Activated naive CD8-positive, alpha-beta T cell treated with anti-CD3 and anti-CD28 coated beads, Interleukin-2, amount 50 U/mL, for 24 hours (primary cell): ENCODE measurements around the gene PTPRQ.
"Not testable (repeated sequence)": the region's sequence is repeated elsewhere in the genome, so short reads cannot be mapped to it uniquely, and the experiment has no call there.

ENCODE experiments used
- ATAC-seq: fragments of 150-1000 bp; cut with Tn5 transposase; one replicate; pipeline ENCODE4 v1.10.0; 2021
- DNase-seq: peaks from one replicate; pipeline ENCODE4 v3.0.0; 2021
- H3K27ac Mint-ChIP-seq: one replicate; pipeline ENCODE4 v1.8.0; 2021; ENCODE audit warnings: mild to moderate bottlenecking, mixed read lengths
- H3K27me3 Mint-ChIP-seq: one replicate; pipeline ENCODE4 v1.8.0; 2021; ENCODE audit warnings: mixed read lengths
- H3K36me3 Mint-ChIP-seq: one replicate; pipeline ENCODE4 v1.8.0; 2021; ENCODE audit warnings: low read depth, mixed read lengths
- H3K4me1 Mint-ChIP-seq: one replicate; pipeline ENCODE4 v1.8.0; 2021; ENCODE audit warnings: mixed read lengths
- H3K4me3 Mint-ChIP-seq: one replicate; pipeline ENCODE4 v1.8.0; 2021; ENCODE audit warnings: mild to moderate bottlenecking, moderate library complexity, mixed read lengths
- H3K9me3 Mint-ChIP-seq: one replicate; pipeline ENCODE4 v1.8.0; 2021; ENCODE audit warnings: mixed read lengths

Gene PTPRQ

GRCh38 chr12:80625901-80626300 is 181.9 kb downstream of the PTPRQ start:
- H3K4me1 Mint-ChIP-seq: no peaks in the 10 kb centered on the region
- no peak for DNase-seq

DNA sequence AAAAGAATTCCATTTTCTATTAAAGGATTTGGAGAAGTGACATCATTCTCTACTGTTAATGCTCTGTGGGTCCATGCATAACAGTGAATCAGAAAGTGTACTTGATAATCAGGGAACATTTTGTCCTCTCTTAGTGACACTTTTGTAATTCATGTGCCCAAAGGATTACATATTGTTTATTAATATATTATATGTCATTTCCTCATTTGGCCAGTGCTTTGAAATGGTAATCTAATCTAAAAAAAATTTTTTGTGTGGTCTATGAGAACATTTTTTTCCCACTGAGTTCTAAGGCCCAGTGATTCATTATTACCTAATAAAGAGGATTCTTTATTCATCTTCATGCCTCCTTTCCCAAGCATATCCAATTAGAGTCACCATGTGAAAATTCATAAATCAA is 183.7 kb downstream of the PTPRQ start:
- Mint-ChIP-seq H3K4me3 (no peak overlapping the region), H3K27ac (no peak overlapping the region), H3K36me3 (no peaks in the 10 kb centered on the region), H3K4me1 (no peaks in the 10 kb centered on the region), H3K27me3 (no peaks in the 10 kb centered on the region), H3K9me3 (no peaks in the 10 kb centered on the region)
- no peak for DNase-seq
- ATAC-seq: no peak

More at GRCh38 chr12:80625901-80626300, 181.9 kb downstream of the PTPRQ start:
- no peaks in the 10 kb centered on the region for H3K27me3 Mint-ChIP-seq
- ATAC-seq: no peak
- no peak overlapping the region for H3K4me3 Mint-ChIP-seq
- no peak overlapping the region for H3K27ac Mint-ChIP-seq
- H3K9me3 Mint-ChIP-seq: no peaks in the 10 kb centered on the region
- no peaks in the 10 kb centered on the region for H3K36me3 Mint-ChIP-seq

DNA sequence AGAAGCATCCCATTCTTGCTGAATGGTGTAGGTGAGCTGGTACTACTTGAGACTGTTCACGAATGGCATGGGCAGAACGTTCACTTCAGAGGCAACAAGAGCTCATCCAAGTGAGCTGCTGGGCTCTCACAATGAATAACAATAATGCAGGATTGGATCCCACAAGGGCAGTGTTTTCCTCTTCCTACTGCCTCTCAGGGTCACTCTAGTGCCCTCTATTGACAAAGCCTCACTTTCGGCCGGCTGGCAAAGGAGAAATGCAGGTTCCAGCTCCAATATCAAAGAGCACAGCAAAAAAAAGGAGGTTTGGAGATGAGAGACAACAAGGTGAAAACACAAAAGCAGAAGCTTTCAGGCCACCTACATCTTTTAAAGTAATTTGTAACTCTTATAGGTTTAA is 188.8 kb downstream of the PTPRQ start:
- Mint-ChIP-seq H3K36me3 (no peaks in the 10 kb centered on the region), H3K27ac (no peak overlapping the region), H3K9me3 (no peaks in the 10 kb centered on the region), H3K27me3 (no peaks in the 10 kb centered on the region), H3K4me1 (no peaks in the 10 kb centered on the region), H3K4me3 (no peak overlapping the region)
- ATAC-seq (no peak), DNase-seq (no peak)

- no peaks in the 10 kb centered on the region for H3K27me3 Mint-ChIP-seq
- H3K4me1 Mint-ChIP-seq: no peaks in the 10 kb centered on the region
- no peak overlapping the region for H3K27ac Mint-ChIP-seq
- no peaks in the 10 kb centered on the region for H3K36me3 Mint-ChIP-seq
- H3K9me3 Mint-ChIP-seq: peaks cover 6% of the 10 kb centered on the region
- DNase-seq (no peak), ATAC-seq (no peak)
- no peak overlapping the region for H3K4me3 Mint-ChIP-seq
Measured at GRCh38 chr12:80634903-80635302, 190.9 kb downstream of the PTPRQ start.

DNA sequence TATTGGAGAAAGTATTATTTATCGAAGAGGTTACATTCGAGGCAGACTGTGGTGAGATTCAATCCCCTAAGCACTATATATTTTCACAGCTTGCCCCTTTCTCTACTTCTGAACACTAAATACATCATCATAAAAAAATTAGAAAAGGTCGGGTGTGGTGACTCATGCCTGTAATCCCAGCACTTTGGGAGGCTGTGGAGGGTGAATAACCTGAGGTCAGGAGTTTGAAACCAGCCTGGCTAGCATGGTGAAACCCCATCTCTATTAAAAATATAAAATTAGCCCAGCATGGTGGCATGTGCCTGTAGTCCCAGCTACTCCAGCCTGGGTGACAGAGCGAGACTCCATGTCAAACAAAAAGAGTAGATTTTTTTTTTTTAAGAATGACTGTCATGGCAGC is 192.8 kb downstream of the PTPRQ start:
- no peaks in the 10 kb centered on the region for H3K27me3 Mint-ChIP-seq
- H3K4me1 Mint-ChIP-seq: no peaks in the 10 kb centered on the region
- H3K4me3 Mint-ChIP-seq: no peak overlapping the region
- H3K27ac Mint-ChIP-seq: no peak overlapping the region
- ATAC-seq (no peak), DNase-seq (no peak)
- no peaks in the 10 kb centered on the region for H3K36me3 Mint-ChIP-seq
- H3K9me3 Mint-ChIP-seq: peaks cover 6% of the 10 kb centered on the region

DNA sequence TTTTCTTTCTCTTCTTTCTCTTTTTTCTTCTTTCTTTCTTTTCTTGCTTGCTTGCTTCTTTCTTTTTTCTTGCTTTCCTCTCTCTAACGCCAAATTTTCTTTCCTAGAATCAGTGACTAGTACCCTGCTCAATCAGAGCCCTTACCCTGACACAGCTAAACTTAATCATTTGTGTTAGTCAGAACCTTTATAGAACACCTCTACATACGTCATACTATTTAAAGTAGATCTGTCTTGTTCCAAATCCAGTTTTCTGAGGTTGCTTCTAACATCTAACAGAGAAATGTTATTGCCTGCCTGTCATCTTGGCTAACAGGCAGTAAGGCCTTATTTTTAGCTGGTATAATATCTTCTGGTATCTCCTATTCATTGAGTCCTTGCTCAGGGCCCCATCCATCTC is 197.9 kb downstream of the PTPRQ start:
- H3K9me3 Mint-ChIP-seq: peaks cover 6% of the 10 kb centered on the region

GRCh38 chr12:80643961-80644360 is 199.9 kb downstream of the PTPRQ start:
- no peak overlapping the region for H3K4me3 Mint-ChIP-seq
- H3K4me1 Mint-ChIP-seq: no peaks in the 10 kb centered on the region
- H3K27ac Mint-ChIP-seq: no peak overlapping the region
- H3K36me3 Mint-ChIP-seq: no peaks in the 10 kb centered on the region
- DNase-seq: no peak
- H3K9me3 Mint-ChIP-seq: no peaks in the 10 kb centered on the region
- H3K27me3 Mint-ChIP-seq: no peaks in the 10 kb centered on the region
- no peak for ATAC-seq

More for the DNA sequence above, 197.9 kb downstream of the PTPRQ start:
- Mint-ChIP-seq H3K36me3 (no peaks in the 10 kb centered on the region), H3K27me3 (no peaks in the 10 kb centered on the region), H3K4me3 (no peak overlapping the region), H3K27ac (no peak overlapping the region), H3K4me1 (no peaks in the 10 kb centered on the region)
- DNase-seq (no peak), ATAC-seq (no peak)

DNA sequence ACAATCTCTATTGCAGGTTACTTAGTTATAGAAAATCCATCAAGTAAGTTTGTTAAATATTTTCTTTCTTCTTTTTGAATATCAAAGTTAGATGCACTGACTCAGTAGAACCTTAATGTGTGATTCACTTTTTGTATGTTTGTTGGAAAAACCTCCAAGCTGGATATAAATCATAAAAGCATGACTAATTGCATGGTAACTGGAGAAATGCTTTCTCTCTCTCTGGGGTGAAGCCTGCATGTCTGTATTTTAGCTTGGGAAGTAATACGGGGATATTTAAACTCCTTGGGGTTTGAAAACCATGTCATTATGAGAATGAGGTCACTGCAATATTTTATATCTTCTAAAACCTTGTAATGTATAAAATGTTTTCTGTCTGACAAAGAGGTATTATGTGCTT is 204.8 kb downstream of the PTPRQ start:
- no peak overlapping the region for H3K27ac Mint-ChIP-seq
- H3K4me3 Mint-ChIP-seq: no peak overlapping the region
- no peaks in the 10 kb centered on the region for H3K9me3 Mint-ChIP-seq
- no peaks in the 10 kb centered on the region for H3K36me3 Mint-ChIP-seq
- H3K4me1 Mint-ChIP-seq: no peaks in the 10 kb centered on the region
- no peaks in the 10 kb centered on the region for H3K27me3 Mint-ChIP-seq
- ATAC-seq (no peak), DNase-seq (no peak)

GRCh38 chr12:80655751-80656150 is 211.7 kb downstream of the PTPRQ start:
- Mint-ChIP-seq H3K9me3 (no peaks in the 10 kb centered on the region), H3K27me3 (no peaks in the 10 kb centered on the region), H3K4me3 (no peak overlapping the region), H3K4me1 (no peaks in the 10 kb centered on the region), H3K27ac (no peak overlapping the region), H3K36me3 (no peaks in the 10 kb centered on the region)
- ATAC-seq: no peak
- no peak for DNase-seq

DNA sequence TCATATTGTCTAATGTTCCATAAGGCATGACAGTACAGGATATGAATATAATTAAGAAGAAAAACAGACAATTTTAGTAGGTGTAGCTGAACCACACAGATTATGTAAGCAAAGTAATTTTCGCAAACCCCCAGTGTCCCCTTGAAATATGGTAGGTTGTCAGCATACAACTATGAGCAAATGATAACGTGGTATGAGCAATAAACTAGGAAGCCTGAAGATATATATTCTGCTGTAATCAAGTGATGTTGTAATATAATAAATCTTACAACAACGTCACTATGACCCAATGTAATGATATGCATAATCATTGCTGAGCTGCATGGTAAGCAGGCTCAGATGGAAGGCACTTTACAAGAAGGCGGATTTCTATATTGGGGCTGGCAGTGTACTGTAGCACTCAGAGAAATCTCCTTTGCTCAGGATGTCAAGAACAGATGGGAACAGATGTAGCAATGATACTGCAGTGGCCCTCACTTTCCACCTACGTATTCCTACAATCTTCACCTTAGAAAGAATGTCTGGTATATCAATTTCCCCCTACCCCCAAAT is 215.6 kb downstream of the PTPRQ start:
- DNase-seq (no peak), ATAC-seq (no peak)
- H3K27me3 Mint-ChIP-seq: no peaks in the 10 kb centered on the region
- H3K4me3 Mint-ChIP-seq: no peak overlapping the region
- no peaks in the 10 kb centered on the region for H3K4me1 Mint-ChIP-seq
- H3K9me3 Mint-ChIP-seq: no peaks in the 10 kb centered on the region
- no peaks in the 10 kb centered on the region for H3K36me3 Mint-ChIP-seq
- no peak overlapping the region for H3K27ac Mint-ChIP-seq

- H3K9me3 Mint-ChIP-seq: no peaks in the 10 kb centered on the region
- H3K27me3 Mint-ChIP-seq: no peaks in the 10 kb centered on the region
- H3K4me1 Mint-ChIP-seq: no peaks in the 10 kb centered on the region
- no peak overlapping the region for H3K27ac Mint-ChIP-seq
- DNase-seq (no peak), ATAC-seq (no peak)
- no peak overlapping the region for H3K4me3 Mint-ChIP-seq
- H3K36me3 Mint-ChIP-seq: no peaks in the 10 kb centered on the region
Measured at GRCh38 chr12:80662586-80662985, 218.6 kb downstream of the PTPRQ start.

DNA sequence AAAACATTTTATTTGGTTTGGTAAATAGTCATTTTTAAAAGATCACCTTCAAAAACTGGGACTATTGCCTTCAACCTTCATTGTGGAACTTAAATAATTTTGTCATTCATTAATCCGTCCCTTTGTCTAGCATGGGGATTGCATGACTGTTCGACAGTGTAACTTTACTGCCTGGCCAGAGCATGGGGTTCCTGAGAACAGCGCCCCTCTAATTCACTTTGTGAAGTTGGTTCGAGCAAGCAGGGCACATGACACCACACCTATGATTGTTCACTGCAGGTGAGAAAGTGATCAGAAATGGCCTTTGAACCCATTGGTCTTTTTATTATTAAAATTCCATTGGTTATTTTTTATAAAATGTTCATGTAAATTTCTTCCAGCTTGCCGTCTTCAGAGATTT is 226.2 kb downstream of the PTPRQ start:
- ATAC-seq (no peak), DNase-seq (no peak)
- Mint-ChIP-seq H3K9me3 (peaks cover 3% of the 10 kb centered on the region), H3K36me3 (no peaks in the 10 kb centered on the region), H3K4me1 (no peaks in the 10 kb centered on the region), H3K4me3 (no peak overlapping the region), H3K27me3 (no peaks in the 10 kb centered on the region), H3K27ac (no peak overlapping the region)

DNA sequence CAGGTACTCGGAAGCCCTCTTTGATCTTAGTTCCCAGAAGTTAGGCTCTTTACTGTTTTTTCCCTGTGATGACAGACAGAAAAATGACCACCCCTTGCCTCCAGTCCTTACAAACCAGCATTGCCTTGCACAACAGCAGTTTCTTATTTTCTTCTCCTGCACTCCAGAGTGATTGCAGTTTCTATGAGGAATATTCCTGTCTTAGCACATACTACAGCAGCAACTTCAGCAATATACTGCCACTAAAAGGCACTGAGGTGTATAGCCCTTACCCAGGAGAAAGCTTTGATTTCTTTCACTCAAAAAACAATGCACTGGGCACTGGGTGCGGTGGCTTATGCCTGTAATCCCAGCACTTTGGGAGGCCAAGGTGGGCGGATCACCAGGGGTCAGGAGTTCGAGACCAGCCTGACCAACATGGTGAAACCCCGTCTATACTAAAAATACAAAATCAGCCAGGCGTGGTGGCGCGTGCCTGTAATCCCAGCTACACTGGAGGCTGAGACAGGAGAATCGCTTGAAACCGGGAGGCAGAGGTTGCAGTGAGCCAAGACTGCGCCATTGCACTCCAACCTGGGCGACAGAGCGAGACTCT is 232.1 kb downstream of the PTPRQ start:
- H3K4me1 Mint-ChIP-seq, H3K27me3 Mint-ChIP-seq, DNase-seq, H3K9me3 Mint-ChIP-seq, ATAC-seq, H3K4me3 Mint-ChIP-seq, H3K36me3 Mint-ChIP-seq, H3K27ac Mint-ChIP-seq: not testable (repeated sequence)

DNA sequence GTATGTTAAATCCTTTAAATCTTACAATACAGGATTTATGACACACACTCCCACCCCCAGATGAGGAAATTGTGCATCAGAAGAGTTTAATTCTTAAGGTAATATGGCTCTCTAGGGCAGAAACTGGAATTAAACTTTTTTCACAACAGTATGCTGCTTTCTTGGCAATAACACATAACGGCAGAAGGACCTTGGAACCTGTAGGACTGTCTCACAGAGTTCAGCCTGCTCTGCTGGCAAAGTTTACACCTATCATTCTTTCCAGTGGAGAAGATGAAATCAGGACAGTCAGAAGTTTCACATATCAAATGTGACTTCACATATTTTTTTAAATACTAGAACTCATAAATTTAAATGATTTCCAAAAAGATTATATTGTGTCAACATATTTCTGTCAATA is 232.8 kb downstream of the PTPRQ start:
- no peaks in the 10 kb centered on the region for H3K36me3 Mint-ChIP-seq
- no peak for DNase-seq

GRCh38 chr12:80677994-80678393 is 234.0 kb downstream of the PTPRQ start:
- H3K27me3 Mint-ChIP-seq: no peaks in the 10 kb centered on the region
- DNase-seq: no peak
- no peak overlapping the region for H3K4me3 Mint-ChIP-seq
- no peaks in the 10 kb centered on the region for H3K36me3 Mint-ChIP-seq
- H3K27ac Mint-ChIP-seq: no peak overlapping the region
- no peak for ATAC-seq
- H3K4me1 Mint-ChIP-seq: no peaks in the 10 kb centered on the region
- no peaks in the 10 kb centered on the region for H3K9me3 Mint-ChIP-seq

More for the DNA sequence above, 232.8 kb downstream of the PTPRQ start:
- Mint-ChIP-seq H3K4me1 (no peaks in the 10 kb centered on the region), H3K27ac (no peak overlapping the region), H3K27me3 (no peaks in the 10 kb centered on the region), H3K9me3 (no peaks in the 10 kb centered on the region), H3K4me3 (no peak overlapping the region)
- no peak for ATAC-seq
